Mucosa of stomach (tissue), 1 donor: ENCODE measurements around the gene PRR12.

Source experiments
- H3K27me3 ChIP-seq: one replicate; pipeline ENCODE4 v1.7.0; 2013; ENCODE audit warnings: mild to moderate bottlenecking, low read length; ENCODE audit not compliant: control insufficient read depth, insufficient read depth
- H3K36me3 ChIP-seq: one replicate; pipeline ENCODE4 v1.7.0; 2013; ENCODE audit warnings: low read length; ENCODE audit not compliant: control insufficient read depth, insufficient read depth
- H3K4me1 ChIP-seq: one replicate; pipeline ENCODE4 v1.7.0; 2013; ENCODE audit warnings: mild to moderate bottlenecking, low read length; ENCODE audit not compliant: control insufficient read depth, insufficient read depth
- H3K4me3 ChIP-seq: one replicate; pipeline ENCODE4 v1.7.0; 2013; ENCODE audit warnings: low read length
- H3K9ac ChIP-seq: one replicate; pipeline ENCODE4 v1.7.0; 2013; ENCODE audit warnings: mild to moderate bottlenecking, low read length, moderate library complexity
- H3K9me3 ChIP-seq: one replicate; pipeline ENCODE4 v1.7.0; 2013; ENCODE audit warnings: mild to moderate bottlenecking, low read length, moderate library complexity; ENCODE audit not compliant: control insufficient read depth
- donor health status: Pancreatic carcinoma.

The PRR12 gene

DNA sequence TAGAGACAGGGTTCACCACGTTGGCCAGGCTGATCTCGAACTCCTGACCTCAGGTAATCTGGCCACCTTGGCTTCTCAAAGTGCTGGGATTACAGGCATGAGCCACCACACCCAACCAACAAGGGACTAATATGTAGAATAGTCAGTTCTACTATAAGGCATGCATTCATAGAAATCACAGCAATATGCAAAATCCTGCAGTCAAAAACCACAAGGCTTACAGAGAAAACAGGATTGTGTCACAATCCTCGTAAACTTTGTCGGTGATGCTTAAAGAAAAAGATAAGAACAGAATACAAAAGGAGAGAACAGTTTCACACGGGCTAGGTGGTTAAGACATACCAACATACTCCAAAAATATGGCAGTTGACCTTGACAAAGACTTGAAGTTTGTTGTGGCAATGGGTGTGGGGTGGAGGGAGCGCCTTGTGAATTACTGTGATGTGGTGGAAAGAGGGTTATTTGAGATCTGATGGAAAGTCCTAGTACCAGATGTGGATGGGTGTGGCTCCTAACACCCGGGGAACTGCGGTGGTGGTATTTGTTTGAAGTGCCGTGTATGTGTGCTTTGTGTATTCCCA, 23.0 kb upstream of the PRR12 start:
- Histone ChIP-seq H3K36me3 (no peaks in the 10 kb centered on the region), H3K9ac (peak overlapping the region; percentile 18), H3K4me1 (peaks cover 48% of the 10 kb centered on the region), H3K4me3 (no peak overlapping the region), H3K27me3 (no peaks in the 10 kb centered on the region), H3K9me3 (no peaks in the 10 kb centered on the region)

DNA sequence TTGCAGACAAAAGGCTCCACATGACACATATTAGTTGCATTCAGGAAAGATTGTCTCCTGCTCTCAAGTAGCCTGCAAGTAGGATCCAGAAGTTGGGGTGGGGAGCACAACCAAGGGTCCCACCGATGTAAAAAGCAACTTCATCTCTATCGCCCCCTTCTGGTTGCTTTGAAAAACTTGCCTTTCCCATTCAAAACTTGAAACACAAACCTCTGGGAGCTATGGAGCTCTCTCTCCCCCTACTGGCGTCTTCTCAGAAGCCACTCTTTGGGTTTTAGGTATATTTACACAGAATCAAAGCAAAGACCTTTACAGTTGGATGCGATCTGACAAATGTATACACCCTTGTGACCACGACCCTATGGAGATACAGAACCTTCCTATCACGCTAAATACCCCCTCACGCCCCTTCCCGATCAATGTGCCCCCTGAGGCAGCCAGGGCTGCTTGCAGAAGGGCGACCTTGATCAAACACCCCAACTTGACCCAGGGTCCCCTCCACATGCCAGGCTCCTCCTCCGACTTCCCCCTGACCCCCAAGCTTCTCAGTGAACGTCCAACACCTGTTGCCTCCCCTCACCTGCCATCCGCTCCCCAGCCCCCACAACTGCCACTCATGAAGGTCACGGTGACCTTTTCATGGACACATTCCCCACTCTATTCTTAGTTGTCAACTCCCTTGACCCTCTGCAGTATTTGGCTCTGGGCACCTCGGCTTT, 20.7 kb upstream of the PRR12 start:
- Histone ChIP-seq H3K36me3 (no peaks in the 10 kb centered on the region), H3K27me3 (no peaks in the 10 kb centered on the region), H3K4me3 (no peak overlapping the region), H3K9ac (peak overlapping the region; percentile 0), H3K4me1 (peaks cover 40% of the 10 kb centered on the region), H3K9me3 (no peaks in the 10 kb centered on the region)

DNA sequence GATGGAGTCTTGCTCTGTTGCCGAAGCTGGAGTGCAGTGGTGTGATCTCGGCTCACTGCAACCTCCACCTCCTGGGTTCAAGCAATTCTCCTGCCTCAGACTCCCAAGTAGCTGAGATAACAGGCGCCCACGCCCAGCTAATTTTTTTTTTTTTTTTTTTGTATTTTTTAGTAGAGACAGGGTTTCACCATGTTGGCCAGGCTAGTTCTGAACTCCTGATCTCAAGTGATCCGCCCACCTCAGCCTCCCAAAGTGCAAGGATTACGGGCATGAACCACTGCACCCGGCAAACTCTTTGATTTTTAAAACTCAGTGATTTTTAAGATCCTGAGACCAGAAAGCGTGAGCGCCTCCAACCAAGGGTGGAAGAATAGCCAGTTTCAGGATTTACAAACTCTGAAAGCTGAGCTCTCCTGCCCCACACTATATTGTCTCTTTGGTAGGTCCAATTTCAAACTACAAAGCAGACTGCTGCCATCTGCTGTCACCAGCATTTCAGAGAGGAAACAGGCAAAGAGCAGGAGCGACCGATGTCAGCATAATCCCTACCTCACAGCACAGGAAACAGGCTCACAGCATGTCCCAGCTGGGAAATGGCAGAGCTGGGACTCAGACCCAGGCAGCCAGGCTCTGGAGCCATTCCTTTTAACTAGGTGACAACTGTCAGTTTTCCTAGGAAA, 19.8 kb upstream of the PRR12 start:
- Histone ChIP-seq H3K9me3 (no peaks in the 10 kb centered on the region), H3K36me3 (no peaks in the 10 kb centered on the region), H3K27me3 (no peaks in the 10 kb centered on the region), H3K4me1 (peaks cover 34% of the 10 kb centered on the region), H3K4me3 (no peak overlapping the region), H3K9ac (peak overlapping the region; percentile 17)

DNA sequence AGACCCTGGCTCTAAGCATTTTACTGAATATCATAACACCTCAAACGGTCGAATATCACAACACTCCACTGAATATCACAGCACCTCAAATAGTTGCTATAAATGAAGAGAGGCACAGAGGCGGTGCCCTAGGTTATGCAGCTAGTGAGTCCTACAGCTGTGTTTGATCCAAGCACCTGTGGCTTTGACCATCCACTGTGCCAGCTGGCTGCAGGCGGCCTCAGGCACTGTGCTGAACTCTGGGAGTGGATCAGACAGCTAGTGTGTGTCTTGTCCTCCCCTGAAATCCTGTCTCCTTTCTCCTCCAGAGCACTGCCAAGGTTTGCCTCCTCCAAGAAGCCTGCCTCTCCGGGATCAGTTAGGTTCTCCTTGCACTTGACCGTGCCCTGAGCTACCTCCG, 18.0 kb upstream of the PRR12 start:
- H3K27me3 ChIP-seq: no peaks in the 10 kb centered on the region
- H3K36me3 ChIP-seq: no peaks in the 10 kb centered on the region
- no peak overlapping the region for H3K9ac ChIP-seq
- H3K9me3 ChIP-seq: no peaks in the 10 kb centered on the region
- peaks cover 22% of the 10 kb centered on the region for H3K4me1 ChIP-seq
- no peak overlapping the region for H3K4me3 ChIP-seq

DNA sequence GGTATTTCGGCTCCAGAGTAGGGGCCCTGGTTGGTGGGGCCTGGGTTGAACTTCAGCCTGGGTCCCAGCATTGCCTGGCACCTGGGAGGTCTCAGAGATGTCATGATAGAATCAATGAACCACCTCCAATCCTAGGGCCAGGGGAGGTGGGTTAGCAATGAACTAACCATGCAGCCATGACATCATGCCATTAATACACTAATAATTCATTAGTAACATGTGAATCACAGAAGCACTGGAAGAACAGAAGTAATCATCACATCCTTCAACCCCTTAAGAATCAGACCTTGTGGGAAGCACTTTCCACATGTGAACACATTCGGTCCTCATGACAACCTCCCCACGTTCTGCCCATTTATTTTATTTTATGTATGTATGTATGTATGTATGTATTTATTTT, 17.6 kb upstream of the PRR12 start:
- H3K4me1 ChIP-seq: peaks cover 18% of the 10 kb centered on the region
- H3K4me3 ChIP-seq: no peak overlapping the region
- no peak overlapping the region for H3K9ac ChIP-seq
- H3K9me3 ChIP-seq: no peaks in the 10 kb centered on the region
- H3K36me3 ChIP-seq: no peaks in the 10 kb centered on the region
- no peaks in the 10 kb centered on the region for H3K27me3 ChIP-seq

DNA sequence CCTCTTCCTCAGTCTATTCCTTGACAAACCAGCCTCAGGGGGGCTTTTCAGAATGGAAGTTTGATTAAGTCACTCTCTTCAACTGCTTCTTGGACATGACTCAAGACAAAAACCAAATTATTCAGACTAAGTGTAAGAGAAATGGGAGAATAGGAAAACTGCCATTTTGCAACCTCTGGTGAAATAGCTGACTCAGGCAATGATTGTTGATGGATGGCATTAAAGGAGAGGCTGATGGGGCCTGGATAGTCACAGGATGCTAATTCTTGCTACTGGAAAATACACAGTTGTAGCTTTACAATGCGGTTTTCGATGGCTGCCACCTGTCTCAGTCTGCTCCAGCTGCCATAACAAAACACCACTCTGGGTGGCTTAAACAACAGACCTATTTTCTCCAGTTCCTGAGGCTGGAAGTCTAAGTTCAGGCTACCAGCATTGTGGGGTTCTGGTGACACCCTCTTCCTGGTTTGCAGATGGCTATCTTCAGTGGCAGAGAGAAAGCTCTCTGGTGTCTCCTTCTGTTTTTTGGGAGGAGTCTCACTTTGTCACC, 16.7 kb upstream of the PRR12 start:
- Histone ChIP-seq H3K9ac (no peak overlapping the region), H3K4me3 (no peak overlapping the region), H3K4me1 (peaks cover 20% of the 10 kb centered on the region), H3K9me3 (no peaks in the 10 kb centered on the region), H3K36me3 (no peaks in the 10 kb centered on the region), H3K27me3 (no peaks in the 10 kb centered on the region)

DNA sequence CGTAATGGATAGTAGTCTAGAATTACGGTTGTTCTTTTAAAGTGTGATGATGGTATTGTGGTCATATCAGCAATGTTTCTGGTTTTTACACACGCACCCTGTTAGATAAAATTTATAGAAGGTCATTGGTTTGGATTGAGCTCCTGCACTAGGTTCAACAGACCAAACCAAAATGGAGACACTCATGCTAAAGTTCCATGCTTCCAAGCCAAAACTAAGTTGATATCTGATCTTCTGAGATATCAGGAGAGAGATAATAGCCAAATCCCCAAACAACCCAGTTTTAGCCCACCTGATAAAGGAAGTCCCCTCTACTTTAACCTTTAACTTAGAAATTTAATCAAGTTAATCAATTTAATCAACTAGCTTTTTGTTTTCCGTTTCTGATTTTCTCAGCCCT, 11.8 kb upstream of the PRR12 start:
- Histone ChIP-seq H3K4me1 (peaks cover 17% of the 10 kb centered on the region), H3K27me3 (no peaks in the 10 kb centered on the region), H3K36me3 (no peaks in the 10 kb centered on the region), H3K9ac (peak overlapping the region; percentile 72), H3K4me3 (no peak overlapping the region), H3K9me3 (no peaks in the 10 kb centered on the region)

DNA sequence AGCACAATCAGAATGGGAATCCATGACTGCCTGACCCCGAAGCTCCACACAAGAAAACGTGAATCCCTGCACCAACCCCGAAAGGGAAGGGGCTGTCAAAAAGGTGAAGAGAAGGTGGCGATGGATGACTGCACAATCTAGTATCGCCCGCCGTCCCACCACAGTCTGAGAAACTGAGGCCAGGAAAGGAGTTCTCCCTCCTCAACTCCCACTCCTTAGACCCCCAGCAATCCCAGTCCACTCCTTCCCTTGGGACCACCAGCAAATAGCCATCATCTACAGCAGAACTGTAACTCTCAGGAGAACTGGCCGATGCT, 11.1 kb upstream of the PRR12 start:
- no peaks in the 10 kb centered on the region for H3K36me3 ChIP-seq
- H3K9me3 ChIP-seq: no peaks in the 10 kb centered on the region

DNA sequence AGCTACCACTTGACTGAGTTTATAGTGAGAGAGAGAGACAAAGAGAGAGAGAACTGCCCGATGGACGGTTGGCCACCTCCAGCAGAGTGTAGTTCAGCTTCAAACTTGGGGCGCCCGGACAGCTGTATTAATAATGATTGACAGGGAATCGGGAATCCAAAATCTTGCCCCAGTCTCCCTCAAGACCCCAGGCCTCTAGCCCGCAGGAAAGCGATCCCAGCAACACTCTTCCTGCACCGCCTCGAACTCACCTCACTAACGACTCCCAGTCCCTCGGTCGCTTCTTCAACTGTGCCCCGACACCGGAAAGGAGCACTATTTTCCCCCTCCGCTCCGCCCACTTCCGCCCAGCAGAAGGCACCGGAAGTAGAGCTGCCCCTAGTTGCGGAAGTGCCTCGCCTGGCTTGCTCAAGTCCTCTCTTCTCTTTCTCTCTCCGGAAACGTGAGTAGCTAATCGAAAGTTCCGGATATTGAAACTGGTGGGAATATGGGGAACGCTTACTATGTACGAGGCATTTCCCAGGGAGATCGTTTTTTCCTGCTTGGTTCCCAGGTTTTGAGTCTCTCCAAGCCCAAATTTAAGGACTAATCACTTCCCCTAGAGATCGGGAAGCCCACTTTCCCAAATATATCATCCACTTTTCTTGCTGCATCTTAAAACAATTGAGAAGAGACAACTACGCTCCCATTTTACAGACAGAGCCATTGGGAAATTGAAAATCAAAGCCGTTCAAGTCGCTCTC, 10.5 kb upstream of the PRR12 start, which contains the start of gene NOSIP:
Gene NOSIP, minus strand, starts transcription at position 293 of the 743 bp plus-strand sequence. CDS start 19,865 bp downstream, outside the sequence.
- peak within 1 kb of the TSS; percentile 51 for H3K4me3 ChIP-seq
- peak within 1 kb of the TSS; percentile 72 for H3K9ac ChIP-seq
- H3K36me3 ChIP-seq: no peaks in the 10 kb centered on the region
- peaks cover 17% of the 10 kb centered on the region for H3K4me1 ChIP-seq
- H3K27me3 ChIP-seq: no peaks in the 10 kb centered on the region
- H3K9me3 ChIP-seq: no peaks in the 10 kb centered on the region

More for the DNA sequence above, 11.1 kb upstream of the PRR12 start:
- Histone ChIP-seq H3K27me3 (no peaks in the 10 kb centered on the region), H3K4me3 (peak overlapping the region; percentile 51), H3K4me1 (peaks cover 17% of the 10 kb centered on the region), H3K9ac (peak overlapping the region; percentile 72)

DNA sequence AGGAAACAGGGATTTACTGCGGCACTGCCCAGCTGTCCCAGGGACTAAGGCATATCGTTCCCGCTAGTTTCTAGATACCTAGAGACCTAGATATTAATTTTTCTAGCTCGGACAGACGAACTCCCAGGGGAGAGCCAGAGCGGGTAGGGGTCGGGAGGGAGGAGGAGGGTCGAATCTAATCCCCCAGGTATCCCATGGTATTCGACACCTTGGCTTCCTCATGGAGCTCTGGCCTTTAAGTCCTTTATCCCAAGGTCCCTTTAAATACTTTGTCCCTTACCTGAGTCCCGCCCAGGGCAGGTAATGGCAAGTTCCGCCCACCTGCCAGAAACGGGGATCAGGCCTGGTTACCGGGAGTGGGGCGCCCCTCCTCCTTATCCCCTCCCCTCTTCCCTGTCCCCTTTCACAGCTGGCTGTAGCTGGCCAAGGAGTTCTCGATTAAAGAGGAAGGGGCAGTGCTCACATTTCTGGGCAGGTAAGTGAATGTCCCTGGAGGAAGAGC, 9.9 kb upstream of the PRR12 start, which contains the start of gene PRRG2:
Gene PRRG2, plus strand, starts transcription at position 310 of the 502 bp plus-strand sequence. CDS start 1,904 bp downstream, outside the sequence.
- Histone ChIP-seq H3K4me1 (peaks cover 17% of the 10 kb centered on the region), H3K9ac (peak within 1 kb of the TSS; percentile 72), H3K4me3 (peak within 1 kb of the TSS; percentile 51), H3K9me3 (no peaks in the 10 kb centered on the region), H3K27me3 (no peaks in the 10 kb centered on the region), H3K36me3 (no peaks in the 10 kb centered on the region)

DNA sequence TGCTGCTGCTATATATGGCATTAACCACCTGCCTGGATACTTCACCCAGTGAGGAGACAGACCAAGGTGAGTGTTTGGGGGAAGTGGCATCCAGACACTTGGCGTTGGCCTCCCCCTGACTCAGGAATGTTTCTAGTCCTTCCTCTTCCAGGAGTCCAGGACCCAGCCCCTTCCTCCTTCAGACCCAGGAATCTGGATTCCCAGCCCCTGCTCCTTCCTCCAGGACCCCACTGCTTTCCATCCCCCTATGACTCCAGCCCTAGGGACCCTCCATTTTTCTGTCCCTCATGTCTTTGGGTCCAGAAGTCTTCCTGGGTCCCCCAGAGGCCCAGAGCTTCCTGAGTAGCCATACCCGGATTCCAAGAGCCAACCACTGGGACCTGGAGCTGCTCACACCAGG, 7.7 kb upstream of the PRR12 start:
- no peaks in the 10 kb centered on the region for H3K27me3 ChIP-seq
- no peaks in the 10 kb centered on the region for H3K9me3 ChIP-seq
- H3K4me3 ChIP-seq: no peak overlapping the region
- no peak overlapping the region for H3K9ac ChIP-seq
- H3K4me1 ChIP-seq: peaks cover 17% of the 10 kb centered on the region
- no peaks in the 10 kb centered on the region for H3K36me3 ChIP-seq
